GM19452 (cell line): ENCODE measurements around the gene PRAME.
"Not testable (repeated sequence)": the region's sequence is repeated elsewhere in the genome, so short reads cannot be mapped to it uniquely, and the experiment has no call there.

Source experiments
- ATAC-seq: cut with Tn5 transposase; IDR thresholded peaks from one replicate; pipeline ENCODE4 v1.9.1; 2021; ENCODE audit not compliant: unreplicated experiment

The PRAME gene

DNA sequence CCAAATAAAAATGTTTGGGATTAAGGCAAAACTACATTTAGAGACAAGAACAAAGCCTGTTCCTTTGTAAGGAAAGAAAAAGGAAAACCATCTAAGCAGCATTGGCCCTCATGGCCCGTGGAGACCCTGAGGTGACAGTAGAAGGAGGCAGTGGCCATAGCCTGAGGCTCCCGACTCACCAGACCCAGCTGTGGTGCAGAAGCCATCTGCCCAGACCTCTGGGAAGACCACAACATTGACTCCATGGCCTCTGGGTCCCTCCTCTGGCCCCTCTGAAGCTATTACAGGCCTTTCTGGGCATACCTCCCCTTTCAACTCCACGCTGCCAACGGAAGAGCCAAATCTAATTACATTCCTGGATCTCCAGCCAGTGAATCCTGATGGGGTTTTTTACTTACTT is 6.4 kb downstream of the PRAME start:
- ATAC-seq: no peak

DNA sequence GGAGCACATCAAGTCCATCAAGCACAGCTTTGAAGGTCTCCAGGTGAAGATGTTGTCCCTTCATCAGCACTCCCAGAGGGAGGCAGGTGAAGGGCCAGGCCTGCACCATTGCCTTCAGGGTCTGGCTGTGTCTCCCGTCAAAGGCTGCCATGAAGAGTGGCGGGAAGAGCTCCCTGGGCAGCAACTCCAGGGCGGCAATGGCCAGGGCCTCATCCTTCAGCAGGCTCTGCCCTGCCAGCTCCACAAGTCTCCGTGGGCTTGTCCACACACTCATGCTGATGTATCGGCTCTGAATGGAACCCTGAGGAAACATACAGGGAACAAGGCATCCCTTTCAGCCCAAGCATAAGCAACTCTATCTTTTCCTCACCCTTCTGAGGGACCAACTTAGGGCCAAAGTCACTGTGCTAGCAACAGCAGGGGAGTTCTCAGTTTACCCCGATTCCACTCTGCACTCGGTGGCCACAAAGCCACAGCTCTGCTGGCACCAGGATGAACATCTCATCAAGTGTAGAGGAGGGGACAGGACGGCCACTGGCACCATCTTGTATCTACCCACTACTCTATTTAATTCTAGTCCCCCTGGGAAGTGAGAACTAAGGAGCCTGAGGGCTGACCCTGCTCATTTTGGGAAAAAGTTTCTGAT is 8.2 kb downstream of the PRAME start:
- ATAC-seq: no peak

- no peak for ATAC-seq
Observed at GRCh38 chr22:22548910-22549309, 10.2 kb downstream of the PRAME start.

DNA sequence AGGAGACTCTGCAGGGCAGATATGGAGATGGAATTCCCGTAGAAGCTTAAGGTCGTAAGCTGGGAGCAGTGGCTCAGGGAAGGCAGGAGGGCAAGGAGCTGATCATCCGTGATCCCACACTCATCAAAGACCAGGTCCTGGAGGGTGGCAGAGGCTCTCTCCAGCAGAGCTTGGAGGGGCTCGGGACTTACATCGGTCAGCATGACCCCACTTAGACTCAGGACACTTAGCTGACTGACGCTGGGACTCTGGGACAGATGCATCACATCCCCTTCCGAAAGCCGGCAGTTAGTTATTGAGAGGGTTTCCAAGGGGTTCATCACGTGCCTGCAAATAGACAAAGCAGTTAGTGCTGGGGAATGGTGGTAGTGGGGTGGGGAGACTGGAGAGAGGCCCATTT is 10.7 kb downstream of the PRAME start:
- no peak for ATAC-seq

DNA sequence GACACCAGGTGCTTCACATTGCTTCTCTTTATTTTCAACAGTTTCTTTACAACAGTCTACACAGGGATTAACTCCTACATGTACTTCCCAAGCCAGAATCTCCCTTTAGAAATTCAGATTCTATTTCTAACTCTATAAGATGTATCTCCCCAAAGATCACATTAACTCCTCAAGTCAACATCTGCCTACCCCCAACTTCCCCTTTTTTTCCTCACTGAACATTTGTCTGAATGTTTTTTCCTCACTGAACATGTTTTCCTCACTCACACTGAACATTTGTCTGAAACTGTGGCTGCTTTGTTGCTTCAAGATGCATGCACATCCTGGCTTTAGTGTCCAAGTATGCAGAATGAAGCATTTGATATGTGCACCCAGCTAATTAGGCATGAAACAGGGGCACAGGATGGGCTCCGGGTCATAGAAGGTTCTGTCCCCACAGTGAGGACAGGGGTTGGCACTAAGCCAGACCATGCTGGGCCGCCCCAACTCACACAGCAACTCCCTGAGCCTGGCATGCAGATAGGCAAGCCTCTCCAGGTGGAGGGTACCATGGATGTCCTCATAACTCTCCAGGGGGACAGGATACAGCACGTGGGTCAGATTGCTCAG is 11.3 kb downstream of the PRAME start:
- ATAC-seq: no peak

- ATAC-seq: no peak
Observed at GRCh38 chr22:22547226-22547625, 11.8 kb downstream of the PRAME start.

DNA sequence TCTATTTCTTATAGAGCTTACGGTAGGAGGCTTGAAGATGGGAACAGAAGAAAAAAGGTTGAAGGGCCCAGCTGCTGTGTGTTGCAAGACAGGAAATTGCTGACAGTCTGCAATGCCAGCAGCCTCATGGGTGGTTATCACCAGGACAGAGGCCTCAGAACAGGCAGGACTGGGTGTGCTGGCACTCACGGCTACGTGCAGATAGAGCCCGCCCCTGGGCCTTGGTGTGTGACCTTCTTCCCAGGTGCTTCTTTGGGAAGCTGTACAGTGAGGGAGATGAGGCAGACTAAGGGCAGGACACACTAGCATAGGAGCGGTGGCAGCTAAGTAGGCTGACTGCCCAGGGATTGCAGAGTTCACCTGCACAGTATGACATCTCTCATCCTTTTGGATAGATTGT is 12.6 kb downstream of the PRAME start:
- no peak for ATAC-seq

GRCh38 chr22:22545084-22545483 is 14.0 kb downstream of the PRAME start:
- ATAC-seq: no peak

GRCh38 chr22:22538226-22538989 is 20.7 kb downstream of the PRAME start:
- no peak for ATAC-seq

DNA sequence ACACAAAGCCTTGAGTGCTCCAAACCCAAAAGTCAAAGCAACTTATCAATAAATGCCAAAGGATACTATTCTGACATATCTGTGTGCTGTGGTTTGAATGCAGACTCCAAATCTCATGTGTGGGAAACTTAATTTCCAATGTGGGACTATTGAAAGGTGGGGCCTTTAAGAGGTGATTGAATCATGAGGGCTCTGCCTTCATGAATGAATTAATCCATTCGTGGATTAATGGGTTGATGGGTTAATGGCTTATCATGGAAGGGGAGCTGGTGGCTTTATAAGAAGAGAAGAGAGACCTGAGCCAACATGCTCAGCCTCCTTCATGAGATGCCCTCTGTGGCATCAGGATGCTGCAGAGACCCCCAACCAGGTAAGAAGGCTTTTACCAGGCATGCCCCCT is 22.1 kb downstream of the PRAME start:
- ATAC-seq: no peak

DNA sequence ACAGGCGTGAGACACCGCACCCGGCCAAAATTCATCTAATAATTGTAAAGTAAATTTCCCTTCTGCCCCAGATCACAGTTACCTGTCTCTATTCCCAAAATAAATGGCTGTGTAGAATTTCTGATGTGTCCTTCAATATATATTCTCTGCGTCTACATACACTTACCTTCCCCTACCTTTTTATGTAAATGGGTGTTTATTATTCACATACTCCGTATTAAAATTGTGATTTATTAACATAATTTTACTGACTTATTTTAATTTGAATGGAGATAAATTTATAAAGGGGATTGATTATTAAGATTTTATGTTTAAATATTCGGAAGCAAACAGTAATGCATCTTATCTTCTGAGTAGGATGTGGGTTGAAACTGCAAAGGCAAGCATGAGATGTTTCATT is 22.6 kb downstream of the PRAME start:
- no peak for ATAC-seq

GRCh38 chr22:22535662-22536061 is 23.4 kb downstream of the PRAME start:
- no peak for ATAC-seq

- no peak for ATAC-seq
Observed at GRCh38 chr22:22534604-22535415, 24.3 kb downstream of the PRAME start.

DNA sequence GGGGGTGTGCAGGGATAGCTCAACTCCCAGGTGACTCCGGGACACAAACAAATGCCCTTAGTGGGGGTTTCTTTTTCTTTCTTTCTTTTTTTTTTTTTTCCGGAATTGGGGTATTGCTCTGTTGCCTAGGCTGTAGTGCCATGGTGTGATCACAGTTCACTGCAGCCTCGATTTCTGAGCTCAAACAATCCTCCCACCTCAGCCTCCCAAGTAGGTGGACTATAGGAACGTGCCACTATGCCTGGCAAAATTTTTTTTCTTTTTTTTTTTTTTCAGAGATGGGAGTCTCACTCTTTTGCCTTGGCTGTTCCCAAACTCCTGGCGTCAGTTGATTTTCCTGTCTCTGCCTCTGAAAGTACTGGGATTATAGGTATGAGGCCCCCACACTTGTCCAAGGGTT is 25.2 kb downstream of the PRAME start:
- ATAC-seq: no peak

GRCh38 chr22:22533417-22533816 is 25.6 kb downstream of the PRAME start:
- no peak for ATAC-seq

GRCh38 chr22:22532547-22533071 is 26.5 kb downstream of the PRAME start:
- not testable (repeated sequence) for ATAC-seq

DNA sequence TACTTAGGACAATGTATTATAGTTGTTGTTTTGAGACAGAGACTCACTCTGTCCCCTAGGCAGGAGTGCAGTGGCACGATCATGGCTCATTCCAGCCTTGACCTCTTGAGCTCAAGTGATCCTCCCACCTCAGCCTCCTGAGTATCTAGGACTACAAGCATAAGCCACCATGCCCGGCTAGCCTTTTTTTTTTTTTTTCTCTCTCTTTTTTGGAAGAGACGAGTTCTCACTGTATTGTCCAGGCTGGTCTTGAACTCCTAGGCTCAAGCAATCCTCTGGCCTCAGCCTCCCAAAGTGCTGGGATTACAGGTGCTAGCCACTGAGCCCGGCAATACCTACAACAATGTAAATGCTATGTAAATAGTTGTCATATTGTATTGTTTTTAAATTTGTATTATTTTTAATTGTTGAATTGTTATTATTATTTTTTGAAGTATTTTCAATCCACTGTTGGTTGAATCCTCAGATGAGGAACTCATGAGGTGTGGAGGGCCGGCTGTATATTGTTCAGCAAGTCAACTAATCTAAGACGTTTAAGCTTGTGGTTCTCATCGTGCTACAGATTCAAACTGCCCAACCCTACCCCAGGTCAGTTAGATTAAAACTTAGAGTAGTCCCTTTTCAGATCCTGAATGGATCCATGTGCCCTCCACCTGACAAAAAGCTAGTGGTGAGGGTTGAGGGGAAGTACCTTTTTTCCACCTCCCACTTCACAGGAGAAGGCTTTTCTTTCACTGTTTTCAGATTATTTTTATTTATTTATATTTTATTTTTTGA is 27.1 kb downstream of the PRAME start:
- ATAC-seq: no peak

- no peak for ATAC-seq
Observed at GRCh38 chr22:22528780-22529179, 30.3 kb downstream of the PRAME start.

DNA sequence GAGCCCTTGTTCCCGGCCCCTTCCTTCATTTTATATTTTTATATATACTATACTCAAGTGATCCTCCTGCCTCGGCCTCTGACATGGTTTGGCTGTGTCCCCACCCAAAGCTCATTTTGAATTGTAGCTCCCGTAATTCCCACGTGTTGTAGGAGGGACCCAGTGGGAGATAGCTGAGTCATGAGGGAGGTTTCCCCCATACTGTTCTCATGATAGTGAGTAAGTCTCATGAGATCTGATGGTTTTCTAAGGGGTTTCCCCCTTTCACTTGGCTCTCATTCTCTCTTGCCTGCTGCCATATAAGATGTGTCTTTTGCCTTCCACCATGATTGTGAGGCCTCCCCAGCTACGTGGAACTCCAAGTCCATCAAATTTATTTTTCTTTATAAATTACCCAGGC is 31.8 kb downstream of the PRAME start:
- no peak for ATAC-seq

- ATAC-seq: no peak
Observed at GRCh38 chr22:22526125-22526912, 32.7 kb downstream of the PRAME start.
